Medulla oblongata (tissue), 1 donor: Measurements from ENCODE around the gene OR10J1.
"Not testable (repeated sequence)": the region's sequence is repeated elsewhere in the genome, so short reads cannot be mapped to it uniquely, and the experiment has no call there.

ENCODE experiments used
- DNase-seq: peaks from one replicate; pipeline ENCODE4 v3.0.0-alpha.2; 2015; ENCODE audit errors: extremely low spot score

The OR10J1 gene, protein sequence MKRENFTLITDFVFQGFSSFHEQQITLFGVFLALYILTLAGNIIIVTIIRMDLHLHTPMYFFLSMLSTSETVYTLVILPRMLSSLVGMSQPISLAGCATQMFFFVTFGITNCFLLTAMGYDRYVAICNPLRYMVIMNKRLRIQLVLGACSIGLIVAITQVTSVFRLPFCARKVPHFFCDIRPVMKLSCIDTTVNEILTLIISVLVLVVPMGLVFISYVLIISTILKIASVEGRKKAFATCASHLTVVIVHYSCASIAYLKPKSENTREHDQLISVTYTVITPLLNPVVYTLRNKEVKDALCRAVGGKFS

DNA sequence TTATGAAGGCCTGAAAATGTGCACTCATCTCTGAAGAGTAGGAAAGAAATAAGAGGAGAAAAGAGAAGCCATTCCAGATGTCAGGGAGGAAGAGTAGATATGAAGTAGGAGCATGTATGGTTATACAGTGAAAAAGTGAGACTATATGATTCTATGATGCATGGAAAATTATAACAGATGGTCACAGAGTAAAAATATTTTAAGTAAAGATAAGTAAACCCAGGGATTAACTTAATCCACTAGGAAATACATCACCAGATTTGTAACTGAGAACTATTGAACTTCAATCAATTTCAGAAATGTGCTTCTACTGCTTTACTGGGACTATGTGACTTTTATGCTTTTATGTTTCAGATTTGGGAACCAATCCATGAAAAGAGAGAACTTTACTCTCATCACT, at the start of gene OR10J1:
OR10J1 (plus strand) TSS at position 301 of the 400 bp plus-strand sequence; CDS start at position 371, 70 bp downstream.
- DNase-seq, result no peak

DNA sequence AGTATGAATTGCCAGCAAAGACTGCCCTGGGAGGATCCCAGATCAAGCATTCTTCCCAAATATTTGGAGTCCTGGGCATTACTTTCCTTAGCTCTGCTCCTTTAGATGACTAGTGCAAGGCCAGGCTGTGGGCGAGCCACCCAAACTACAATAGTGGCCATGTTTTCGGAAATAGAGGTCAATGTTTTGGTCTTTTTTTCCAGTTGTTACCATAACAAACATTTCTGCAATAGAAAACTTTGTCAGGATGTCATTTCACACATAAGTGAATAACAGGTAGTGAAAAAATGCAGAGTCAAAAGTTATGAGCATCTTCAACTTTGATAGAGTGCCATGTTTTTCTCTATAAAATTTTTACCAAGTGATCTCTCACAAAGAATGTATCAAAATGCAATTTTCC, 32.7 kb upstream of the OR10J1 start:
- DNase-seq, result no peak

DNA sequence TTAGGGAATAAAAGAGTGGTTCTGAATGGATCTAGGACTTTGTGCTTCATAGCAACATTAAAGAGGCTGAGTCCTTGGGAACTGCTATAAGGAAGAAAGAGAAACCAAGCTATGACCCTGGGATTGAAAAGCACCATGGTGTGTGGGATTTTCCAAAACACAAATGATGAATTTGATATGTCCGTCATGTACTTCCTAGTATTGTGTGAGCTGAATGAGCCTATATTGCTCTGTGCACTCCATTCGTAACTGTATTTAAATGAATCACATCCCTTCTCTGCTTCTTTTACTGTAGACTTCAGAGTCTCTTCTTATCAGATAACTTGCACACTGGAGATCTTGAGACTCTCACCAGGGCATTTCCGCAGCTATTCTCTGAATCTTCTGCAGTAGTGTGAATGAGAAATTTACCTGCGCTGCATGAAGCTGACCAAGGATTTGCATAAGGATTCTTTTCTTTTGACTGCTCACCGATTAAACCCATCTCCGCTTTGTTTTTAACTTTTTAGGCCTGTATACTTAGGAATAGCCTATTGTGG, 30.6 kb upstream of the OR10J1 start:
- no peak for DNase-seq

DNA sequence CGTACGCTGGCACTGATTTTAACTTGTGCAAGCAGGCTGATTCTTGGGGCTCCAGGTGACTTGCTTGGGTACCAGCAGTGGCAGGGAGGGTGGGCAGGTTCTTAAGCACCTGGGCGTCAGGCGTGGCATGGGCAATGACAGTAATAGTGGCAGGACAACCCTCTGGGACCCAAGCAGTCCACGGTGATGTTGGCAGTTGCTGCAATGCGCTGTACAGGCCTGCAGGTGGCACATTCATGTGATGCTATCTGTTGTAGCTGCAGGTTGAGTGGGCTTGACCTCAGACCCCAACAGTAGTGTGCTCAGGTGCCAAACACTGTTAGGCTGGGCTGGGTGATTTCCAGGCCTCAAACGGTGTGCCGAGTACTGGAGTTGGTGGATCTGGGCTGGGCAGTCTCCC, 17.7 kb upstream of the OR10J1 start:
- no peak for DNase-seq

DNA sequence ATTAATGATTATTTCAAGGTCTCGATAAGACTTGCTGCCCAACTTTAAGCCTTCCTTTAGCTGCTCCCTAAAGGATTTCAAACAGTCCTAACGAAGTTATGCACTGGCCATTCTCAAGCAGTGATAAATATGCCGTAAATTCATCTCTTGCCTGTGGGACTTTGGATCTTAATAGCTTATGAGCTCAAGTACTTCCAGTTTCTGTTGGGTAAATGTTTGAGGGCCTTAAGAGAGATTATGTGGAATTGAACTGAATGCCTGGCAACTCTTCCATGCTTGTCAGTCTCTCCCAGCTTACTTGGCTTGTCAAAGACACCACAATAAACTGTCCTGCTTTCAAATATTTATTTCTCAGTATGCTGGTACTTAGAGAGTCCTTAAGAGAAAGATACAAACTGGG, 11.0 kb upstream of the OR10J1 start:
- DNase-seq, result no peak

DNA sequence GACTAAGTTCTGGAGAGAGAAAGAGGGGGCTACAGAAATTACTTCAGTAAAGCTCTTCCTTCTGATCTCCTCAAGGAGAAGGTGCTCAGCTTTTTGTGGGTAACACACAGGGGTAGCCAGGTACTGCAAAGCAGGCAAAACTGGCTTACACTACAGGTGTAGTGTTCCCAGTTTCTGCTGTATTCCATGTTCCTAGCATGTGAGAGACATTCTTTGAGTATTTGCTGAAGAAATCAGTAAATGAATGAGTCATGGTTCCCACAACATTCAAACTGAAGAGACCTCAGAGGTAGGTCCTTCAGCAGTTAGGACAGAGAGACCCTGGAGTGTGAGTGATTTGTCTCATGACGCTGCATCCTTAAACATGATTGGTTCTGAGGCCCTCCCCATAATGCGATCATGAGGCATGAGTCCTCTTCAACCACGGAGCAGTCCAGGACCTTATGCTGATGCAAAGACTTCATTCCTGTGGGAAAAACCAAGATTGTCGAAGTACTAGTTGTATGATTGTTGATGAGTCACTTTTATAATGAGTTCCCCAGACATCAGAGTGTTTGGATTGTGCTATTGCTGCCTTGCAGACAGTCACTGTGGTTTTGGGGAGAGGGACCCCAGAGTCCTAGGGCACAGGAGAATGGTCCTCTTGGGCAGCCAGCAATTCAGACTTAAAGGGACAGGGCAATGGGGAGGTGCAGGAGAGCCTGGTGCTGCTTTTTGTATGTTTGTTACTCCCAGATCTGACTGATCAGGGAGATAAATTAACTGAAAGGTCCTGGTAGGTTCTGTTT, 10.3 kb upstream of the OR10J1 start:
- no peak for DNase-seq

DNA sequence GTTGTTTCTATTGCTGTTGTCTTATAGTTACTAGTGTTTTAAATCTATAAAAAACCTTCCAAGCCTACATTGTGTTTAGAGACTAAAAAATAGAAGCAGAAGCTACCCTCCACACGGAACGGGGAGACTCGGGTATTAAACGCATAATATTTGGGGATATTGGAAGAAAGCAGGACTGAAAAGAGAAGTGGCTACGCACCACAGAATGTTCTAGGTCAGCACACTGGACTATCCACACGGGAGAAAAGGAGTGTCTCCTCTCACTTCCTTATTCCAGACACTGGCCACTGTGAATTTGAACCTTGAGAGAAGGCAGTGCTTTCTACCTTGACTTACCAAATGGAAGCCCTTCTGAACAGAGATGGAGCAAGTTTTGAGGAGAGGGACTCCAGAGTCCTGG, 8.5 kb upstream of the OR10J1 start:
- DNase-seq, result peak; percentile 65

DNA sequence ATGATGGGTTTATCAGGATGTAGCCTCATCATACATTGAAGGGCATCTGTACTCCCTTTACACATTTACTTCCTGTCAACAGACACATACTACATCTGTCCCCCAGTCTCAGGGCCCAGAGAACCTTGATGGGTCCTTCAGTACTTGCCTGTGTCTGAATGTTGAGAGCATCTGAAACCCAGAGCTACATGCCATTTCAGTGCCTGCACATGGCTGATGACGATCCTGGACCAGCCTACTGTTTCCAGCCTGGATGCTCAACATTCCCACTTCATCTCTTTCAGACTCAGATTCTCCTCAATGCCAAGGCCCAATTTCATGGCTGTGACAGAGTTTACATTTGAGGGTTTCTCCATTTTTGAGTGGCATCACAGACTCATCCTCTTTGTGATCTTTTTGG, 7.6 kb upstream of the OR10J1 start, which contains the start of gene OR10J4:
OR10J4 (plus strand) TSS at position 301 of the 400 bp plus-strand sequence.
- DNase-seq, result no peak

DNA sequence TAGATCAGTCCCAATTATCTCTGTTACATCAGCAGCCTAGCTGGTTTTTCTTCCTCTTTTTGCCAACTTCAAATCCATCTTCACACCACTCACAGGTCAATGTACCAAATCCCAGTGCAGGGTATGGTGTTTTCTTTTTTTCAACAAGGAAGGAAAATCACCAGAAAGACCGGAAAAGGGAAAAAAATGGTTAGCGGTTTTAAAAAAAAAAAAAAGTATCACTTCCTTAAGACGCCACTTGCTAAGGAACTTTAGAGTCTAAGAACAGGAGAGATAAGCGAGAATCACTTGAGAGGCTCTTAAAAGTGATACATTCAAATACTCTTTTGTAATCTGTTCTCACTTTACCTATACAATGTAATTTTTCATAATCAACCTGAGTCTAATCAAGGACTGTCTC, 3.1 kb upstream of the OR10J1 start:
- peak; percentile 57 for DNase-seq

DNA sequence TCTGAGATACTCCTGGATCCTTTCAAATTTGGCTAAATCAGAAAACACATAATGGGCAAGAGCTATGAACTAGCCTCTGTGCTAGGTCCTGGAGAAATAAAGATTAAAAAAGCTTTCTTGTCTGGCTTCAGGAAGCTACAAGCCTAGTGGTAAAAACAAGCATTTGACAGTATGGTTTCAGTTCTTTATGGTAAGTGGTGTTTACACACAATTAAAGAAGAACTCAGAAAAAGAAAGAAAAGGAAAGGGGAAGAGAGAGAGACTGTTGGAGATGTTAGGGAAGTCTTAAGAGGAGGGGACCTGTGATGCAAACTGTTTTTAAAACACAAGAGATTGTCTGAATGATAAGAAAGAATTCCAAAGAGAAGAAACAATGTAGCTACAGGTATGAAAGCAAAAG, 1.8 kb downstream of the OR10J1 start:
- peak; percentile 54 for DNase-seq

DNA sequence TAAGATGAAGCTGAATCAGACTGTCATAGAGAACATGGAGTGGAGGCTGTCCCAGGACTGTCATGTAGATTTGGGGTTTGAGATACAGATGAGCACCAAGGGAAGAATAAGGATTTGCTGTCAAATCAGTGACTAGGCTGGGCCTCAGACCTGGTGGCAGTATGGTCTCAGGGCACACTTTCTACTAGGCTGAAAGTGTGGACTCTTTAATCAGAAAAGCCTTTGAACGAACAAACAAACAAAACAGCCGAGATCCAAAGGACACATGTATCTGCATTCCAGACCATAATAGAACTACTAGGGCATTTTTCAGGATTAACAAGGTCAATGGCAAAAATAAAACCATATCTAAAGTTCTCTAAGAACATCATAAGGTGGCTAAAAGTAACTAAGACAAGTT, 2.9 kb downstream of the OR10J1 start:
- DNase-seq, result no peak

DNA sequence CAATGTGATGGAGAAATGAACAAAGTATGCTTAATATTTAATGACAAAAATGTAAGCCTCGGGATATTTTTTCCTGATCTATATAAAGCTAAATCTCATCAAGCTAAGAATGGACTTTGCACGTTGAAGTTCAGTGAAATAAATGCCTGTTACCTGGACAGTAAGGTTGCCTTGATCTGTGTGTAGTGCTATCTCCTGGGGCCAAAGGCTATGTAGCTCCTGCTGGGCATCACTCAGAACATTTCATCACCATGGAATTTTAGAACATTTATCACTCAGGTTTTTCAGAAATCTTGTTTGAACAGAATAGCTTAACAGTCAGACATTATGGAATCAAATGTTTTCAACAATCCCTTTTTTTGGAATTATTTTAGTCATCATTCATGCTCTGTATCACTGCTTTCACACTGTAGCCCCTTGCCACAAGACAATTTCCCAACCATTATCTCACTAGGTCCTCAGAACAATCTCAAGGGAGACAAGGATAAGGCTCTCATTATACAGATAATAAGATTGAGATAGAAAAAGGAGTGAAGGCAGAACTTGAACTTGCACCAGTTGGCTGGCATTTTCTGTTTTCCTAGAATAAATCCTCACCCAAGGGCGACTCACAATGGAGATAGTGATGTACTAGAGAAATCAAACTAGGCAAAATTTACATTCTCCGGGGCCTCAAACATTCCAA, 3.7 kb downstream of the OR10J1 start:
- DNase-seq, result no peak

DNA sequence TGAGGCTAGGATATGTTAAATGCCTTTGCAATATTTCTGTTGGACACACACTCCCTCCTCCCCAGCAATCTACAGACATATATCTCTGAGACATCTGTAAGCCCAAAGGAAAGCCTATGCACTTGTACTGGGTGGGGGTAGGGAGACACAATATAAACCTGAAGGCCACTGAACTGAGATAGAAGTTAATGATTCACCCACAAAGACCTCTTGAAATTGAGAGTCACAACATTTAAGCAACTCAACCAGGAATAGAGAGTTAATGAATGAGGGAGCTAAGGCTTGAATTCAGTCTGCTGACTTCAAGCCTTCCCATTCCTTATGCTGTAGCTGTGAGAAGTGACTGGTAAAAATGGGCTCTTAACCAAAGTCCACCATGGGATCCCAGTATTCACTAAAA, 5.0 kb downstream of the OR10J1 start:
- no peak for DNase-seq

DNA sequence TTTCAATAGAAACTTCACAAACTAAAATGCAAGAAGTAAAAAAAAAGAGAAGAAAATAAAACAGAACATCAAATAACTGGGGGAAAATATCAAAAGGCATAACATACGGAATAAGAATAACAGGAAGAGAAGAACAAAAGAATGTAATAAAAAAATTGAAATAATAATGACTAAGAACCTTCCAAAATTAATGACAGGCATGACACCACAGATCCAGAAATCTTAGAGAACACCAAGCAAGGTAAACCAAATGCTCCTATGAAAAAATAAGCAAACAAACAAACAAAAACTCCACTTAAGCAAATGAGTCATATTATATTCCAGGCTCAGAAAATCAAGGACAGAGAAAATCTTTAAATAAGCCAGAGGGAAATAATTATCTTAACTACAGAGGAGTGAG, 8.7 kb downstream of the OR10J1 start:
- DNase-seq, result no peak

DNA sequence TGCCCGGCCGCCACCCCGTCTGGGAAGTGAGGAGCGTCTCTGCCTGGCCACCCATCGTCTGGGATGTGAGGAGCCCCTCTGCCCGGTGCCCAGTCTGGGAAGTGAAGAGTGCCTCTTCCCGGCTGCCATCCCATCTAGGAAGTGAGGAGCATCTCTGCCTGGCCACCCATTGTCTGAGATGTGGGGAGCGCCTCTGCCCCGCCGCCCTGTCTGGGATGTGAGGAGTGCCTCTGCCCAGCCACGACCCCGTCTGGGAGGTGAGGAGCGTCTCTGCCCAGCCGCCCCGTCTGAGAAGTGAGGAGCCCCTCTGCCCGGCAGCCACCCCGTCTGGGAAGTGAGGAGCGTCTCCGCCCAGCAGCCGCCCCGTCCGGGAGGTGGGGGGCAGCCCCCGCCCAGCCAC, 10.1 kb downstream of the OR10J1 start:
- DNase-seq, result not testable (repeated sequence)

DNA sequence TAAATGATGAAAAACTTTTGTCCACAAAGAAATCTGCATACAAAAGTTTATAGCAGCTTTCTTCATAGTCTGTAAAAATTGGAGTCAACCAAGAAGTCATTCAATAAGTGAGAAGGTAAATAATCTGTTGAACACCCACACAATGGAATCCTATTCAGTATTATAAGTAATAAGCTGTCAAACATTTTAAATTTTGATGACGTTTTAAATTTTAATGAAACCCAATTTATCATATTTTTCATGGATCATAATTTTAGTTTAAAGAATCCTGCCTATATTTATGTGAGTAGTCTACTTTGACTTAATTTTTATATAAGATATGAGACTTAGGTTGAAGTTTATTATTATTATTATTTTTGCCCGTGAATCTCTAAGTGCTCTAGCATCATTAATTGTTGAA, 20.0 kb downstream of the OR10J1 start:
- DNase-seq, result no peak

DNA sequence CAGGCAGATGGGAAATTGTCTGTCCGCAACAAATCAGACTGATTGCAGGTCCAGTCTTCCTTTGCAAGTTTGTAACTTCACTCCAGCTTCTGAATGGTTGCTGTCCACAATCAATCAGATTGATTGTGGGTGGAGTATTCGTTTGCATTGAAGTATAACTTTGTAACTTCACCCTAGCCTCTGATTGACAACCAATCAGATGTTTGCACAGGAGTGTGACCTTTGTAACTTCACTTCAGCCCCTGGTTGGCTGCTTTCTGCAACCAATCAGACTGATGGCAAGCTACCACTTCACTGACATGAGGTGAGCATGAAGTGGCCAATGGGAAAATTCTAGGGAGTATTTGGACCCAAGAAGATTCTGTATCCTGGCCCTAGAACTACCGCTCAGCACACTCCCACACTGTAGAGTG, 25.7 kb downstream of the OR10J1 start:
- no peak for DNase-seq

DNA sequence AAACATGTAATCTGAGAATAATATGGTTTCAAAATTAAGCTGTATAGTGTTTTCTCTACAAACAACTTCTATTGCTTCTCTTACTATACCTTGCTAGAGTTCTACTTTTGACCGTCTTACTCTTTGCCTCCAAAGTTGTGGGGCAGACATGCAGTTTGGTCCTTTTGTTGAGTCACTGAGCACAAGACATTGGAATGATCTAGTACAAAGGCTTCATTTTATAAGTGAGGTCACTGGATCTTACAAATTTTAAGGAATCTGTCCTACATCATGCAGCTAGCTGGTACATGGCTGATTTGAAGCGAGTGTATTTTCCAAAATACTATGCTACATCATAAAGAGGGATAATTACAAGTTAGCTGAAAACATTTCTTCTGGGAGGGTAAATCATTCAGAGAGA, 28.8 kb downstream of the OR10J1 start:
- no peak for DNase-seq

DNA sequence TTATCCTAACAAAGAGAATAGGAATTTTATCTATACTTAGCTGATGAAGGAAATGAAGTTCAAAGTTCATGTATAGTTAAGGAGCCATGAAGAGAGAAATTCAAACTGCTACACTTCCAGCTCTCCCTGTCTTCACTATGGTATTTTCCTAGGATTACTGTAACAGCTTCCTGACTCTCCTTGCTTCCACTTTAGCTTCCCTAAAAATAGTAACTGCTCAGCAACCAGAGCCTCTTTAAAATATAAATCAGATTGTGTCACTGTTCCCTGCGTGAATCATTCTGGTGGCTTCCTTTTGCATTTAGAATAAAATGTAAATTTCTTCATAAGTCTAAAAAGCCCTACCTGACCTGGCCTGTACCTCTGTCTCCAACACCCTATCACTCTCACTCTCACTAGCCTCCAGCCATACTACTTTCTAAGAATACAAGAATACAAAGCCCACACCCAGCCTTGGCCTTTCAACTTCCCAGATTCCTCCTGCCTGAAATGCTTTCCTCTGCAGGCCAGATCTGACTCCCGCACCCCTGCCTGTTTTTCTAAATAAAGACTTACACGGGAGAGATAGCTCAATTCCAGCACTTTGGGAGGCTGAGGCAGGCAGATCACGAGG, 30.5 kb downstream of the OR10J1 start:
- no peak for DNase-seq

DNA sequence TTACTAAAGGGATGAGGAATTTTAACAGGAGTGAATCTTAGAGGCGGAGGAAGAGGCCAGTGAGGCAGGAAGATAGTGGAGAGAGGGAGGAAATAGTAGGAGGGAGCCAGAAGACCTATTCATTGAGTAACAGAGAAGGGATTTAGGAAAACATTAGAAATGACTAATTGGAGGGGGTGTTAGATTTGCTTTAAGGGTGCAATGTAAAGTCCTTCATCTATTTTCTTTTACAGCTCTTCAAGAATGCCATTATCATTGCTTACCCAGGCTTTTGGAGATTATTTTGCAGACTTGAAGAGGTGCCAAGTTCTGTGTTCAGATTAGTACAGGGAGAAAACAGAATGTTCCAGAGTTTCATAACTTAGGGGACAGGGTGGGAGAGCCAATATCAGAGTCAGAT, 33.8 kb downstream of the OR10J1 start:
- no peak for DNase-seq

DNA sequence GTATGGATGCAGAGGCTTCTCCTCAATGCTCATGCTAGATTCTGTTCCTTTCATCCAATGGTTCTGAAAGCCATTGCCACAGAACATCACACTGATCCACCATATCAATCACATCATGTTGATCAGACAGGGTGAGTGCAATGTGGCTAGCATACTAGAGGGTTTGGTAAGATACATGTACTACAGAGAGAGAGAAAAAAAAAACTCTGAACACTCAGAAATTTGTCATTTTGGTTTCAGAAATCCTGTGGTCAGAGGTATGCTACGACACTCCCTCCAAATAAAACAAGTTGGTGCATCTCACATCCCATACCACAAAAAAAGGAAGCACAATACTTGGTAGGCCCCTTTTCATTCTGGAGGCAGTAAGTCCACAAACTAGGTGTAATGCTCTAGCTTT, 35.4 kb downstream of the OR10J1 start:
- DNase-seq, result no peak

DNA sequence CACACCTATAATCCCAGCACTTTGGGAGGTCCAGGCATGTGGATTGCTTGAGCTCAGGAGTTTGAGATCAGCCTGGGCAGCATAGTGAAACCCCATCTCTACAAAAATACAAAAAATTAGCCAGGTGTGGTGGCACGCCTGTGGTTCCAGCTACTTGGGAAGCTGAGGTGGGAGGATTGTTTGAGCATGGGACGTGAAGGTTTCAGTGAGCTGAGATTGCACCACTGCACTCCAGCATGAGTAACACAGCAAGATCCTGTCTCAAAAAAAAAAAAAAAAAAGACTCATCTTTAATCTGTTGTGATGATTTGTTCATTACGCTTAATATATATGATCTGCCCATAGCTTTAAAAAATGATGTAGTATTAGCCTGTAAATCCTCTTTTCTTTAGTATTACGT, 44.0 kb downstream of the OR10J1 start:
- no peak for DNase-seq
